DMS114 treated with DMSO at 0.1 percent for 48 hours (cell line): ENCODE results near the gene GIGYF1.

Source experiments
- DNase-seq: peaks from one replicate; lab custom pipeline; 2025; ENCODE audit not compliant: unreplicated experiment; lab: John Stamatoyannopoulos, UW

The GIGYF1 gene

DNA sequence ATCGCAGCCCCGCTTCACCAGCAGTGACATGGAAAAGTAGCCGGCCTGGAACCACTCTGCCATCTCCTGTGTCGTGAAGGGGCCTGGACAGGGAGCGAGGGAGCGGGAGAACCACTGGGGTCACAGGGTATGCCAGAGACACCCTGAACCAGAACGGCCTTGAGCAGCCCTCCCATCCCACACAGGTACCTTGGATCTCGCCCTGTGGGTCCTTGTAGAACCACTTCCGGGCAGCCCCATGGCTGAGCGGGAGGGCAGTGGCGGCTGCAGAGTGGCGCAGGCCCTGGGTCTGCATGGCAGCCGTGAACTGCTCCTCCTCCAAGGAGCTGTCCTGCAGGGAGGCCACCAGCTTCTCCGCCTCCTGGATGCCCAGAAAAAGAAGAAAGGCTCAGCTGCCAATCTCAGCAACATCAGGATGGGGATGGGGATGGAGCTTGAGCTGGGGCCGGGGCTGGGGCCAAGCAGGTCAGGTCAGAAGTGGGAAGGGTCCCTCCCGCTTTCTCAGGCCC lies 9.5 kb downstream of the GIGYF1 start:
- no peak for DNase-seq

- DNase-seq: no peak
Observed at GRCh38 chr7:100683659-100684533, 10.2 kb downstream of the GIGYF1 start.

DNA sequence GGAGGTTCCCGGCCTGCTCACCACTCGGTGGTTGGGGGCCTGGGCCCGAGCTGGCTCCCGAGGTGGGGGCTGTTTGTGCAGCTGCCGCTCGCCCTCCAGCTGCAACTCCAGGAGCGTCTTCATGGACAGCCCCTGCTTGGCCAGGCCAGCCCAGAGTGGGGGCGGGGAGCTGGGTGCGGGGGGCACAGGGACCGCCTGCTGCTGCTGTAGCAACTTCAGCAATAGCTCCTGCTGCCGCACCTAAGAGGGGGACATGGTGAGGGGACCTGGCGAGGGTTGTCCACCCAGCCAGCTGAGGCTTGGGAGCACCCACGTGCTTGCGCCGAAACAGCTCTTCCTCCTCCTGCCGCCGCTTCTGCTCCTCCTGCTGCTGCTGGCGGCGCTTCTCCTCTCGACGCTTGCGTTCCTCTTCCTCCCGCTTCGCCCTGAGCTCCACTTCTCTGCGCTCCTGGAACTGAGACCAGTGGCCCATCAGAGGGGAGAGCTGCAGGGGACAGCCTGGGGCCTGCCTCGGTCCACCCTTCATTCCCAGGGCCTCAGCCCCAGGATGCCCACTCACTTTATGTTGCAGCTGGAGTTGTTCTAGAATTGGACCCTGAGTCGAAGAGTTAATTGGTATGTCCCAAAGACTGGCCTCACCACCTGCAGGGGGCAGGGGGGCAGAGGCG lies 10.9 kb downstream of the GIGYF1 start:
- DNase-seq: no peak

- no peak for DNase-seq
Observed at GRCh38 chr7:100682228-100682741, 11.8 kb downstream of the GIGYF1 start.

GRCh38 chr7:100681491-100682227 lies 12.4 kb downstream of the GIGYF1 start:
- no peak for DNase-seq

DNA sequence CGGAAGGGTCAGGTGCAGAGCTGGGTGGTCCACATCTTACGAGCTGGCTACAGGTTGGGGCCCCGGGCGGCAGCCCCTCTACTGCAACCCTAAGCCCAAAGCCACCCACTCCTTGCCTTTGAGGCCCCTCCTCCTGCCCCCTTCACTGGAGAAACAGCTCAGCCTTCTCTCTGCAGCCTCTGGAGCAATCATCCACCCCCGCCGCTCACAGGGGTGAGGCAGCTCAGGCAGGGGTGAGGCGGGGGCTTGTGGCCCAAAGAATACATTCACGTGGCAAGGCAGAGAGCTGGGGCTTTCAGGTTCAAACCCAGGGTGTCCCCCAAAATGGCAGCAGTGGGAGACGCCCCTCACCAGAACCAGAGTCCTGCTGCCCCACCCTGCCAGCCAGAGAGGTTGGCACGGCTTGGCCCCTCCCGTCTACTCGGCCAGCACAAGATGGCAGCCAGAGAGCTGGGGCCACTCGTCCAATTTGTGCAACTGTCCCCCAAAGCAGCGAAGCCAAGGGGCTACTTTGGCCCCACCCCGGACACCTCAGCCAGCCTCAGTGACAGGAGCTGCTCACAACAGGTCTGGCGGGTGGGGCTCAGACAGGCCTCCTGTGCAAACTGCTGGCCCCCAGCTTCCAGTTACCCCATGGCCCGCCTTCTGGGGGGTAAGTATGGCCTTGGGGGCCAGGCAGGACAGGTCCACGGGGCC lies 13.3 kb downstream of the GIGYF1 start:
- DNase-seq: no peak

DNA sequence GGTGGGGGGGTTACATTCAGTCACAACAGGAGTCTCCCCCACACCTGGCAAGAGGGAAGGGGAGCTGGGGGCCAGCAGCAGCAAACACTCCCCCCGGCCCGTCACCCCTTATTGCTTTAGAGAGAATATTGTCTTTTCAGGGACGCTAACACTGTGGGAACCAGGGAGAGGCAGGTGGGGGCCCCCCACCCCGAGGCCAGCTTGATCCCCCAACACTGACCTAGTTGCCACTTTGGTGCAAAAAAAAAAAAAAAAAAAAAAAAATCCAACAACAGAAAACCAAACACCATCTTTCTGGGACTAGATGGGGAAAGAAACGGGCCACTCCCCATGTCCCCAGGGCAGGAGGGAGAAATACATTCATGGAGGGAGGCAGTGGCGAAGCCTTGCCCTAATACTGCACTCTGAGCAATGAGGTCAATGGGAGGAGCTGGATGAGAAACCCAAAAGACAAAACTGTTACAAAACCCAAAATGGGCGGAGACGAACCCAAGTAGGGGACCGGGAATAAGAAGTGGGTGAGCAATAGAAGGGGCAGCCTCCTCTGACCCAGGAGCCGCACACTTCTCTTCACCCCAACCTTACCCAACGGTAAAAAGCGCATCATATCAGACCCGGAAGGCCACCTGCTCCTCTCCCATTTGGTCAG lies 14.0 kb downstream of the GIGYF1 start:
- no peak for DNase-seq

DNA sequence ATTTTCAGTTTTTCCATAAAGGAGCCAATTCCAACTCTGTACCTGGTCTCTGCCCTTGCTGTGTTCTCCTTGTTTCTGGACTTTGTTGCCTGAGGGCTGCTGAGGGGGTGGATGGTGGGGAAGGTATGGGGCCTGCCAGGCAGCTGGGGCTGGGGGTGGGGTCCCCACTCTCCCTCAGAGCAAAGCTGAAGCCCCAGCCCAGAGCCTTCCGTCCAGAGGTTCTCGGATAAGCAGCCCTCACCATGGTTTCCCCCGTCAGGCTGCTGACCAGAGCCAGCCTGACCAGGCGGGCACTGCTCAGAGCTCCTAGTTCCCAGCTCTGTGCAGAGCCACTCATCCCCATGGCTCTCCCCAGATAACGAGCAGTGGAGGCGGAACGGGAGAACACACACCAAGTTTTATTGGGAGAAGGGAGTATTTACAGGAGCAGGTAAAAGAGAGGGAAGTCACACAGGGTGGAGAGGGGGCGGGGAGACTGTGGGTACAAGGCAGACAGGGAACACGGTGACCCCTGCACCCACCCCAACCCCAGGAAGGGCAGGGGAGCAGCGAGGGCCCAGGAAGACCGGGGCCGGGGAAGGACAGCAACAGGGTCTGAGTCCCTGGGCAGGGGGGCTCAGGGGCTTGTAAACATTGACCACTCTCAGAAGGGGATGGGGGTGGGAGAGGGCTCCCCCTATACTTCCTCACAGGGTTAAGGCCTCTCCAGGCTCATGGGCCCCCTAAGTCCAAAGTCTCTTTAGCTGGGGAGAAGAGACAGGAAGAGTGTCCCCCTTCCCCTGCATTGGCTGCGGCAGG lies 14.7 kb downstream of the GIGYF1 start:
- no peak for DNase-seq

DNA sequence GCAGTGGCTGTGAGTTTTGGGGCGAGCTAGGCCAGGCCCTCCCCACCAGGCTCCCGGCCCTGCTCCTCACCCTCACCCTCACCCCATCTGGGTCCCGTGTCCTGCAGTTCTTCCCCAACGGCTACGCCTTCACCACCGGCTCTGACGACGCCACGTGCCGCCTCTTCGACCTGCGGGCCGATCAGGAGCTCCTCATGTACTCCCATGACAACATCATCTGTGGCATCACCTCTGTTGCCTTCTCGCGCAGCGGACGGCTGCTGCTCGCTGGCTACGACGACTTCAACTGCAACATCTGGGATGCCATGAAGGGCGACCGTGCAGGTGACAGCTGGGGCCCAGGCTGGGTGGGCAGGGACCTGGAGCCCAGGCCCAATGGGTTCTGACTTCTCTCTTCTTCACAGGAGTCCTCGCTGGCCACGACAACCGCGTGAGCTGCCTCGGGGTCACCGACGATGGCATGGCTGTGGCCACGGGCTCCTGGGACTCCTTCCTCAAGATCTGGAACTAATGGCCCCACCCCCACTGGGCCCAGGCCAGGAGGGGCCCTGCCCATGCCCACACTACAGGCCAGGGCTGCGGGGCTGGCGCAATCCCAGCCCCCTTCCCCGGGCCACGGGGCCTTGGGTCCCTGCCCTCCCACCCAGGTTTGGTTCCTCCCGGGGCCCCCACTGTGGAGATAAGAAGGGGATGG lies 15.6 kb downstream of the GIGYF1 start:
- DNase-seq: no peak

- no peak for DNase-seq
Observed at GRCh38 chr7:100677308-100678267, 16.5 kb downstream of the GIGYF1 start.

- no peak for DNase-seq
Observed at GRCh38 chr7:100676501-100677306, 17.3 kb downstream of the GIGYF1 start.

- DNase-seq: peak; percentile 53
Observed at GRCh38 chr7:100675581-100676350, 18.3 kb downstream of the GIGYF1 start.

- DNase-seq: no peak
Observed at GRCh38 chr7:100675105-100675451, 19.0 kb downstream of the GIGYF1 start.

DNA sequence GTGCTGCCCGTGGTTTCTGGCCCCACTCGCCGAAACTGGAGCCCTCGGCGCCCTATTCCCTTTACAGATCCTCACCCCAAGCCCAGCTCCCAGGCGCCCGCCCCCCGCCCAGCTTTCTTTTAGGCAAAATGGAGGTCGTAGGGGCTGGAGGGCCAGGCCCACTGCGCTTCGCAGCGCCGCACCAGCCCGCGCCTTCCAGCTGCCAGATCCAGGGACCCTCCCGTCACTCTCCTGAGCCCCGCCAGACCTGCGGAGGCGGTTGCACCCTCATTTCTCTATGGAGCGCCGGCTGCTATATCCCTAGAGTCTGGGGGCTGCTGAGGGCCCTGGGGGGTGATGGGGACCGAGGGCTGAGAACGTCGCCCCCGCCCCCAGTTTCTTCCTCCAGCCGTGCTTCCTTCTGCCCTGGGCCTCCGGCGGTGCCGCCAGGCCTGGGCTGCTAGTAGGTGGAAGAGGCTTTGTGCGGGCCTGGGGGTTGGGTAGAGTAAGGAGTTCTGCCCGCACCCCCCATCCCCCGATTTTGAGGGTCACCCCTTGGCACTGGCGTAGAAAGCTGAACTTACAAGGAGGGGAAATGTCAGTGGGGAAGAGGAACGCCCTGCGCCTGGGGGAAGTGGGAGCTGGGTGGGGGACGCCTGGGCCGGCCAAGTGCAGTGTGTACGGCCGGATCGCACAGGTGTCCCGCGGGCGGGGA lies 19.5 kb downstream of the GIGYF1 start:
- DNase-seq: no peak

- DNase-seq: no peak
Observed at GRCh38 chr7:100673942-100674410, 20.1 kb downstream of the GIGYF1 start.
